HUES64 (cell line): ENCODE measurements around the gene LINGO3.

Experiments
- H3K27ac ChIP-seq: 2 replicates; pipeline ENCODE4 v1.7.0; 2013; ENCODE audit warnings: low read depth, low read length, inconsistent platforms
- H3K27me3 ChIP-seq: 2 replicates; pipeline ENCODE4 v1.6.1; 2013; ENCODE audit warnings: mild to moderate bottlenecking, low read length; ENCODE audit not compliant: insufficient read depth
- H3K36me3 ChIP-seq: 2 replicates; pipeline ENCODE4 v1.6.1; 2013; ENCODE audit warnings: mild to moderate bottlenecking, low read length; ENCODE audit not compliant: insufficient read depth
- H3K4me1 ChIP-seq: 2 replicates; pipeline ENCODE4 v1.6.1; 2013; ENCODE audit warnings: mild to moderate bottlenecking, low read length, moderate library complexity; ENCODE audit not compliant: insufficient read depth
- H3K4me3 ChIP-seq: 2 replicates; pipeline ENCODE4 v1.5.1; 2013; ENCODE audit warnings: mild to moderate bottlenecking, low read length, moderate library complexity
- H3K9ac ChIP-seq: 2 replicates; pipeline ENCODE4 v1.6.1; 2013; ENCODE audit warnings: mild to moderate bottlenecking, low read depth, low read length
- H3K9me3 ChIP-seq: 2 replicates; pipeline ENCODE4 v1.6.1; 2013; ENCODE audit warnings: low read depth, low read length; ENCODE audit not compliant: insufficient read depth
- WGBS: fragments of 150-250, 120-280 bp; methylation state at CpG from one replicate; pipeline ENCODE4 v1.1.7; 2013; ENCODE audit warnings: missing lambda C conversion rate; 5-methylcytosine and 5-hydroxymethylcytosine counted together

The LINGO3 gene

DNA sequence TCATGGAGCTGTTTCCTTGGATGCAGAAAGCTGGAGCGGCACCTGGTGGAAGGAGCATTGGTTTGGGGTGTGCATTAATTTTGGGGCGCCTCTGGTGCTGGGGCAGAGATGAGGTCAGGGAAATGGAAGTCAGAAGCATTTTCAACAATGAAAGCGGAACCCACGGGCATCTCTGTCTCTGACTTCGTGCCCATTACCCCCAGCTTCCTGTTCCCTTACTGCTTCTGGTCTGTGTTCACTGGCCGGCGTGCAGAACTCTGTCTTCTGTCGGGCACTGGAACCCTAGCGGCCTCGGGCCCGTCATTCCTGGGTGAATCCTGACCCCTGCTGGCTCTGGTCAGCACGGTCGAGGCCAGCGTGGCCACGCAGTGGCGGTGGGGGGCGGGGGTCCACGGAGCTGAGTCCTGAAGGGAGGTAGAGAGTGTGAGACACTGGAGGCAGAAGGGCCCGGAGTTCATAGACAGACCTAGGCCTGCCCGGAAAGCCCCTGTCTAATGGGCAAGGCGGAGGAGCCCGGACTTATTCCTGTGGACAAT, 7.9 kb upstream of the LINGO3 start:
- H3K4me1 ChIP-seq, result no peaks in the 10 kb centered on the region
- H3K36me3 ChIP-seq, result no peaks in the 10 kb centered on the region
- H3K4me3 ChIP-seq, result no peak overlapping the region
- peaks cover 5% of the 10 kb centered on the region; the same call in 1 of the 2 replicates for H3K9me3 ChIP-seq
- no peaks in the 10 kb centered on the region for H3K27me3 ChIP-seq
- H3K9ac ChIP-seq, result no peak overlapping the region
- H3K27ac ChIP-seq, result no peak overlapping the region
- 34% methylated on average over 22 of the region's 22 CpGs for WGBS

DNA sequence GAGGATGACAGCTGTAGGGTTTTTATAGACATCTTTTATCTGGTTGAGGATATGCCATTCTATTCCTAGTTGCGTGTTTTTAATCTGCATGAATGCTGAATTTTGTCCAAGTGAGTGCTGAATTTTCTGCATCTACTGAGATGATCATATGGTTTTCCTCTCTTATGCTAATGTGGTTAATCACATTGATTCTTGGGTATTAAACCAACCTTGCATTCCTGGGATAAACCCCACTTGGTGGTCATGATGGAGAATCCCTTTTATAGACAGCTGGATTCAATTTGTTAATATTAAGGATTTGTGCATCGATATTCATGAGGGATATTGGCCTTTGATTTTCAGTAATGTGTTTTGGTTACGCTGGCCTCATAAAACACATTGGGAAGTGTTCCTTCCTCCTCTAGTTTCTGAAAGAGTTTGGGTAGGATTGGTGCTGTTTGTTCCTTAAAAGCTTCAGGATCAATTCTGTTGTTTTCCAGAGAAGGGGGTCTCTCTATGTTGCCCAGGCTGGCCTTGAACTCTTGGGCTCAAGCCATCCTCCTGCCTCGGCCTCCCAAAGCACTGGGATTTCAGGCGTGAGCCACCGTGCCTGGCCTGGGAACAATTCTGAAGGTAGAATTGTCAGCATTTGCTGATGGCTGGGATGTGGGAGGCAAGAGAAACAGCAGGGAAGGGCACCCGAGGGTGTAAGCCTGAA, 7.3 kb upstream of the LINGO3 start:
- Histone ChIP-seq H3K4me3 (no peak overlapping the region), H3K9ac (no peak overlapping the region), H3K9me3 (peaks cover 5% of the 10 kb centered on the region; the same call in 1 of the 2 replicates), H3K27ac (no peak overlapping the region), H3K4me1 (no peaks in the 10 kb centered on the region), H3K27me3 (no peaks in the 10 kb centered on the region), H3K36me3 (no peaks in the 10 kb centered on the region)
- WGBS, result 89% methylated on average over 7 of the region's 7 CpGs

DNA sequence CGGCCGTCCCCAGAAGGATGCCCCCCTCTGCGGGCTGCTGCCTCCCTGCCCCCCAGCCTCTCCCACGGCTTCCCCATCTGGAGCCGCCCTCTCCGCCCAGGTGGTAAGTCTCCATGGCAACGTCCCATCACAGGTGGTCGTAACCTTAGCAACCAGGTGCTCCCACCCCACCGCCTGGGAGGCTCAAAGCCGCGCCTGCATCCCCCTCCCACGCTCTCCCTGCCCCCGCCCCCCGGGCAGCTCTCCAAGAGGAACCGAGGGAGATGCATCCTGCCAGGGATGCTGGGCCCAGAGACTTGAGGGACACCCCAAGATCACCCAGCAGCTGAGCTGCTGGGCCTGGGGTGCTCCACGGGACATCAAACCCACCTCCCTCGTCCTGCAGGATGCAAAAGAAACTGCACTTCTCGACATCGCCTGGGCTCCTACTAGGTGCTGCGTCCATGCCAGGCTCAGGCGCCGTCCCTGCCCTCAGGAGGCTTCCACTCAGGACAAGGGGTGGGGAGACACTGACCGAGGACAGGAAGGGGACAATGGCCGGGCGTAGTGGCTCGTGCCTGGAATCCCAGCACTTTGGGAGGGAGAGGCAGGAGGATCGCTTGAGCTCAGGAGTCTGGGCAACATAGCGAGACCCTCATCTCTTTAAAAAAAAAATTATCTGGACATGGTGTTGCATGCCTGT, 5.0 kb upstream of the LINGO3 start:
- H3K27me3 ChIP-seq, result peaks cover 10% of the 10 kb centered on the region
- no peak overlapping the region for H3K9ac ChIP-seq
- no peak overlapping the region for H3K27ac ChIP-seq
- no peaks in the 10 kb centered on the region for H3K4me1 ChIP-seq
- H3K4me3 ChIP-seq, result no peak overlapping the region
- peaks cover 5% of the 10 kb centered on the region; the same call in 1 of the 2 replicates for H3K9me3 ChIP-seq
- H3K36me3 ChIP-seq, result no peaks in the 10 kb centered on the region
- WGBS, result 59% methylated on average over 28 of the region's 28 CpGs

DNA sequence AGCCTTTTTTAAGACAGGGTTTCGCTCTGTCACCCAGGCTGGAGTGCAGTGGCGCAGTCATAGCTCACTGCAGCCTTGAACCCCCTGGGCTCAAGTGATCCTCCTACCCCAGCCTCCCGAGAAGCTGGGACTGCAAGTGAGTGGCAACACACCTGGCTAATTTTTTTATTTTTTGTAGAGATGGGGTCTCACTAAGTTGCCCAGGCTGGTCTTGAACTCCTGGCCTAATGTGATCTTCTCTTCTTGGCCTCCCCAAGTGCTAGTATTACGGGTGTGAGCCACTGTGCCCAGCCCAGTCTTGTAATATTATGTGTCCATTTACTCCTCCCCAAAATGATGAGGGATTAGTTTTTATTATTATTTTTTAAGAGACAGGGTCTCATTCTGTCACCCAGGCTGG, 3.1 kb upstream of the LINGO3 start:
- no peak overlapping the region for H3K4me3 ChIP-seq
- H3K36me3 ChIP-seq, result no peaks in the 10 kb centered on the region
- peaks cover 5% of the 10 kb centered on the region; the same call in 1 of the 2 replicates for H3K9me3 ChIP-seq
- no peak overlapping the region for H3K9ac ChIP-seq
- H3K27ac ChIP-seq, result no peak overlapping the region
- no peaks in the 10 kb centered on the region for H3K4me1 ChIP-seq
- peaks cover 26% of the 10 kb centered on the region for H3K27me3 ChIP-seq
- WGBS, result 94% methylated on average over 4 of the region's 4 CpGs

DNA sequence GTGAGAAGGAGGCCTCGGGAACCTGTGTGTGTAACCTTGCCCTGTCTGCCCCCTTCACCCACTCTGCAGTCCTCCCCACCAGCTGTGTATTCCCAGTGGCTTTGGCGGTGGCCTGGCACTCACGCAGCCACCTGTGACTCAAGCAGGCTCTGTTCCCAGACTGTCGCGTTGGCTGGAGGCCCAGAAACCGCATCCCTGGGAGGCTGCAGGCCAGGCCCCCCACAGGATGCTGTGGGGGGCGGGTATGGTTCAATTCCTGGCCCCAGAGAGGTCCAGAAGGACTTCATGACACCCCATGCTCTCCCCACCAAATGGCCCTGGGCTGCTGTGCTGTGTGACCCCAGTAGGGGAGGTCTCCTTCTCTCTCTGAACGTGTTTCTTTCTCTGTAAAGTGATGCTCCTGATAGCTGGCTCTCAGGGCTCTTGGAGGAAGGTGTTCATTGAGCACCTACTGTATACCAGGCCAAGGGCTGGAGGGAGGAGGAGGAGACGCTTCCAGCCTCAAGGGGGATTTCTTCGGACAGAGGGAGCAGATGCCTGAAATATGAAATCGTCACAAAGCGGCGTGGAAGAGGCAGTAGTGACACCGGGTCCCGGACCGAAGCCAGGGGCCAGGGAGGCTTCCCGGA, 1.9 kb upstream of the LINGO3 start:
- Histone ChIP-seq H3K9me3 (peaks cover 1% of the 10 kb centered on the region; the same call in 1 of the 2 replicates), H3K4me3 (no peak overlapping the region), H3K9ac (no peak overlapping the region), H3K27ac (no peak overlapping the region), H3K4me1 (no peaks in the 10 kb centered on the region), H3K36me3 (no peaks in the 10 kb centered on the region), H3K27me3 (peaks cover 26% of the 10 kb centered on the region)
- 82% methylated on average over 17 of the region's 17 CpGs for WGBS

DNA sequence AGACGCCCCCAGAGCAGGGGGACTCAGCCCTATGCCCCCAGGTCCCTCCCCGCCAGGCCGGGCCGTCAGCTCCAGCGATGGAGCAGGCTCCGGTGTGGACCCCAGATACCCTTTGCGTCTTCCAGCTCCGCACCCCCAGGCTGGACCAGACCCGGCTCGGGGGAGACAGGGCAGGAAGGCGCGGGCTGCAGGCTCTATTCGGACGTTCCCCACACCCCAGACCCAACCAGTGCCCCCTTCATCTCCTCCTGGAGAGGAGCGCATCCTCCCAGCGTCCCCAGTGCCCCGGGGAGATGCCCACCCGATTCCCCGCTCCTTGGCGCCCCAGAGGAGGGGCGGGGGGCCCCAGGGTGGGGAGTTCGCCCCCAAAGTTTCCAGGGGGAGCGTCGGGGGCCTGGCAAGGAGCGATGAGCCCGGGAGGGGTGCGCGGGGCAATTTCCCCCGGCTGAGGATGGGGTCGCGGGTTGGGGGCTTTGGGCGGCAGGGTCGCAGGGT, 389 bp downstream of the LINGO3 start:
- Histone ChIP-seq H3K4me3 (peak overlapping the region; percentile 39), H3K27ac (no peak overlapping the region), H3K27me3 (peaks cover 36% of the 10 kb centered on the region), H3K4me1 (no peaks in the 10 kb centered on the region), H3K9ac (no peak overlapping the region), H3K9me3 (no peaks in the 10 kb centered on the region), H3K36me3 (no peaks in the 10 kb centered on the region)
- WGBS, result 66% methylated on average over 33 of the region's 33 CpGs

DNA sequence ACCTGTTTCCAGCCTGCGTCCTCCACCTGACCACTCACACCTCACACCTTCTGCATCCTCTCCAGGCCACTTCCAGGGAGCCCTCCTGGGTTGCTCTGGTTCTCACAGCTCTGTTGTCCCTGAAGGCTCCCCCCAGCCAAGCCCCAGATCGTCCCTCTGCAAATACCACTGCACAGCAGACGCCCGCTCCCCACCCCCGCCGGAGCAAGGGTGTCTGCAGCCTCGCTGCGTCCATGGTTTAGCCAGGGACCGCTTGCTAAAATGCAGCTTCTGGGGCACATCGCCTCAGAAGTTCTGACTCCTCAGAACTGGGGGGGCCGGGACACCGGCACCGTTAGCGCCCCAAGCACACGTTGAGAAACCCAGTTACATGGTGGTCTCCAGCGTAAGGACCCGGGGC, 983 bp downstream of the LINGO3 start:
- Histone ChIP-seq H3K4me1 (no peaks in the 10 kb centered on the region), H3K9ac (no peak overlapping the region), H3K27ac (no peak overlapping the region), H3K36me3 (no peaks in the 10 kb centered on the region), H3K9me3 (no peaks in the 10 kb centered on the region), H3K27me3 (peaks cover 42% of the 10 kb centered on the region), H3K4me3 (no peak overlapping the region)
- WGBS, result 84% methylated on average over 17 of the region's 17 CpGs

GRCh38 chr19:2306281-2306806, 1.6 kb downstream of the LINGO3 start:
- no peak overlapping the region for H3K9ac ChIP-seq
- WGBS, result 83% methylated on average over 19 of the region's 19 CpGs
- H3K36me3 ChIP-seq, result no peaks in the 10 kb centered on the region
- H3K27me3 ChIP-seq, result peaks cover 44% of the 10 kb centered on the region
- H3K4me3 ChIP-seq, result no peak overlapping the region
- H3K27ac ChIP-seq, result no peak overlapping the region
- H3K9me3 ChIP-seq, result no peaks in the 10 kb centered on the region
- no peaks in the 10 kb centered on the region for H3K4me1 ChIP-seq

GRCh38 chr19:2305452-2306280, 2.3 kb downstream of the LINGO3 start:
- no peaks in the 10 kb centered on the region for H3K4me1 ChIP-seq

GRCh38 chr19:2303211-2303798, 4.6 kb downstream of the LINGO3 start:
- Histone ChIP-seq H3K27ac (no peak overlapping the region), H3K4me1 (no peaks in the 10 kb centered on the region), H3K27me3 (peaks cover 39% of the 10 kb centered on the region), H3K9ac (no peak overlapping the region), H3K4me3 (no peak overlapping the region), H3K9me3 (no peaks in the 10 kb centered on the region), H3K36me3 (no peaks in the 10 kb centered on the region)
- WGBS, result 86% methylated on average over 26 of the region's 26 CpGs

More at GRCh38 chr19:2305452-2306280, 2.3 kb downstream of the LINGO3 start:
- no peak overlapping the region for H3K27ac ChIP-seq
- 74% methylated on average over 14 of the region's 19 CpGs for WGBS
- H3K36me3 ChIP-seq, result no peaks in the 10 kb centered on the region
- H3K9ac ChIP-seq, result no peak overlapping the region
- H3K27me3 ChIP-seq, result peaks cover 46% of the 10 kb centered on the region
- H3K4me3 ChIP-seq, result no peak overlapping the region
- H3K9me3 ChIP-seq, result no peaks in the 10 kb centered on the region
